HG03060 (cell line): Measurements from ENCODE around the gene FBLN7.

ENCODE experiments used
- ATAC-seq: cut with Tn5 transposase; IDR thresholded peaks from one replicate; pipeline ENCODE4 v1.9.1; 2021; ENCODE audit warnings: low read depth, moderate number of reproducible peaks; ENCODE audit not compliant: unreplicated experiment

FBLN7 gene

DNA sequence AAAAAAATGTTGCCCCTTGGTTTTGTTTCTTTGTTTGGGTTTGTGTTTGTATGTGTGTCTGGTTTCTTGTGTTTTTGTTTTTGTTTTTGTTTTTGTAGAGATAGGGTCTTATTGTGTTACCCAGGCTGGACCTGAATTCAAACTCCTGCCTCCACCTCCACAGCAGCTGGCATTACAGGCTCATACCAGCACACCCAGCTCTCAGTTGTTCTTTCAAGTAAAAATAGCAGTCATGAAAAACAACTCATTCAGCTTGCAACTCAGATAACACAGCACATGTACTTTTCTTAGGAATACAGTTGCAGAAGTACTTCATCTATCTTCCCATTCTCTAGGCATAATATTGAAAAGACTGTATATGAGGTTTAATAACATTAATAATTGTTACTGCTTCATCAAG is 79.7 kb downstream of the FBLN7 start:
- no peak for ATAC-seq

DNA sequence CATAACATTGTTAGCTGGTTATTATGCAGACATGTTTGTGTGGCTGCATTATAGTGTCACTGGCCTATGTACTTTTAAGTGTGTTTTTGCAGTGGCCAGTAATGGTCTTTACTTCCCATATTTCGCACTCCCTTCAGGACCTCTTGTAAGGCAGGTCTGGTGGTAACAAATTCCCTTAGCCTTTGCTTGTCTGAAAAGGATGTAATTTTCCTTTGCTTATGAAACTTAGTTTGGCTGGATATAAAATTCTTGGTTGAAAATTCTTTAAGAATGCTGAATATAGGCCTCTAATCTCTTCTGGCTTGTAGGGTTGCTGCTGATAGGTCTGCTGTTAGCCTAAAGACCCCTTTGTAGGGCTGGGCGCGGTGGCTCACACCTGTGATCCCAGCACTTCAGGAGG is 82.0 kb downstream of the FBLN7 start:
- no peak for ATAC-seq

DNA sequence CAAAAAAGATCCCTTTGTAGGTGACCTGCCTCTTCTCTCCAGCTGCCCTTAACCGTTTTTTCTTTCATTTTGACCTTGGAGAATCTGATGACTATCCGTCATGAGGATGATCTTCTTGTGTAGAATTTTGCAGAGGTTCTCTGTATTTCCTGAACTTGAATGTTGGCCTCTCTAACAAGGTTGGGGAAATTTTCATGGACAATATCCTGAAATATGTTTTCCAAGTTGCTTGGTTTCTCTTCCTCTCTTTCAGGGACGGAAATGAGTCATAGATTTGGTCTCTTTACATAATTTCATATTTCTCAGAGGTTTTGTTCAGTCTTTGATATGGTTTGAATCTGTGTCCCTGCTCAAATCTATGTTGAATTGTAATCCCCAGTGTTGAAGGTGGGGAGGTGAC is 82.6 kb downstream of the FBLN7 start:
- ATAC-seq = no peak

DNA sequence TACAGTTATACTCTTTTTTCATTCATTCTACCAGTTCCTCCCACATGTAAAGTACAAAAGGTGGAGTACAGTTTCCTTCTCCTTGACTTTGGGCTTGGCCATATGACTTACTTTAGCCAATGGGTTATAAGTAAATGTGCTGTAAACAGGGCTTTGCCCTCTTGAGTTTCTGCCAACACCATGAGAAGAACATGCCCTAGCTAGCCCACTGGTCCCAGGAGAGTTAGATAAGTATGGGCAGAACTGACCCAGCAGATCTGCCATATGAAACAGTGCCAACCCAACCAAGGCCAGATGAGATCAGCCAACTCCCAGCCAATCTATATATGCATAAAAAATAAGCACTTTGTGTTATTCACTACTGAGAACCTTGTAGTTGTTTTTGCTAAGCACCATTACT is 91.2 kb downstream of the FBLN7 start:
- ATAC-seq = no peak

DNA sequence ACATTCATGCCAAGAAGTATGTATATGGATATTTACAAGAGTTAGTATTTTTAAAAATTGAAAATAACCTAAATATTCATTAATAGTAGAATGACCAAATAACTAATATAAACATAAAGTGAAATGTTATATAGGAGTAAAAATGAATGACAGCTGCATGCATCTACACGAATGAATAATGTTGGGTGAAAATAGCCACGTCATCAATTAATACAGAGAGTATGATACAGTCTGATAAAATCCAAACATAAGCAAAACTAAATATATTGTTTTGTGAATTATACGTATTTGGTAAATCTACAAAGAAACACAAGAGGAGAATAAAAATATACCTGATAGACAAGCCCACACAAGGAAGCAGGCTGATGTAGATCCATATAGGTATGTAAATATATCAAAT is 92.2 kb downstream of the FBLN7 start:
- no peak for ATAC-seq
